Hematopoietic multipotent progenitor cell treated with erythropoietin and hydrocortisone succinate and interleukin-3 and kit ligand, for 4 days (in vitro differentiated cells): ENCODE measurements around the gene DDX20.
"Not testable (repeated sequence)": the region's sequence is repeated elsewhere in the genome, so short reads cannot be mapped to it uniquely, and the experiment has no call there.

Experiments used
- DNase-seq: peaks from one replicate; pipeline ENCODE4 v3.0.0-alpha.2; 2015

The DDX20 gene

DNA sequence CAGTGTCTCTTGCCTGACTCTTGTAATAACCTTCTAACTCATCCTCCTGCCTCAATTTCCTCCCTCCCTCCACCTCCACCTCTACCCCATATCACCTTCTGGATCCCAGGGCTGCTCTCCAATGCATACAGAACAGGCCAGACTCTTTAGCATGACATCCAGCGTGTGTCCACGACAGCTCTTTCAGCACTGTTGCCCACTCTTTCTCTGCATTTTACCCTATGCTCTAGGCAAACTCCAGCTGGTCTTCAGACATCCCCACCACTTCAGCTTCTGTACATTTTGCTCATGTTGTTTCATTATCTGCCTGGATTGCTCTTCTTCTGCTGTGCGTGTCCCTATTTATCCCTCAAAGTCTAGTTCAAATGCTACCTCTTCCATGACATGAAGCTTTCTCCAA, 21.3 kb upstream of the DDX20 start:
- no peak for DNase-seq

DNA sequence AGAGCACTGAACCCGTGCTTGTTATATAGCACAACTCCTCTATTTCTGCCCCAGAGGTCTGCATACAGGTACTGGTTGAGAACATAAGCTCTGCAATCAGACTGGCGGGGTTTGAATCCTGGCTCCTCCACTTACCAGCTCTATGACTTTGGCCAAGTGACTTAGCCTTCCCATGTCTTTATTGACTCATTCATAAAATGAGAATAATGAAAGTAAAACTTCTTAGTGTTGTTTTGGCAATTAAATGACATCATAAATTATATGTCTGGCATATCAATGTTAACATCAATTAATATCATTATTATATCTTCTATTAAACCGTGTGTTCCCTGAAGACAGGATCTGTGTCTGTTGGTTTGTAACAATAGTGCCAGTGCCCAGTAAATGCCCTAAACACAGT, 20.8 kb upstream of the DDX20 start:
- DNase-seq, result no peak

DNA sequence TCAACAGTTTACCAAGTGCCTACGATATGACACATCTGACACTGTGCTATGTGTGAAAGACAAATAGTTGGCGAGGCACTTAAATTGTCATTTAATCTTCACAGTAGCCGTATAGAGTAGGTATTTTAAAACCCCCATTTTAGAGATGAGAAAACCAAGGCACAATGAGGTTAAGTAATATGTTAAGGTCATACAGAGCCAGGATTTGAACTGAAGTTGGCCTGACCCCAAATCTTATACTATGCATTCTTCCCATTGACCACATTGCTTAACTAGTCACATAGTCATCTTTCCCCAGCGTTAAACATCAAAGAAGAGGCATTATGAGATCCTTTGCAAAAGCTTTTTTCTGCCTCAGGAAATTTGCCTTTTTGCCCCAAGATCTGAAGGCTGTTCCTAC, 20.4 kb upstream of the DDX20 start:
- no peak for DNase-seq

DNA sequence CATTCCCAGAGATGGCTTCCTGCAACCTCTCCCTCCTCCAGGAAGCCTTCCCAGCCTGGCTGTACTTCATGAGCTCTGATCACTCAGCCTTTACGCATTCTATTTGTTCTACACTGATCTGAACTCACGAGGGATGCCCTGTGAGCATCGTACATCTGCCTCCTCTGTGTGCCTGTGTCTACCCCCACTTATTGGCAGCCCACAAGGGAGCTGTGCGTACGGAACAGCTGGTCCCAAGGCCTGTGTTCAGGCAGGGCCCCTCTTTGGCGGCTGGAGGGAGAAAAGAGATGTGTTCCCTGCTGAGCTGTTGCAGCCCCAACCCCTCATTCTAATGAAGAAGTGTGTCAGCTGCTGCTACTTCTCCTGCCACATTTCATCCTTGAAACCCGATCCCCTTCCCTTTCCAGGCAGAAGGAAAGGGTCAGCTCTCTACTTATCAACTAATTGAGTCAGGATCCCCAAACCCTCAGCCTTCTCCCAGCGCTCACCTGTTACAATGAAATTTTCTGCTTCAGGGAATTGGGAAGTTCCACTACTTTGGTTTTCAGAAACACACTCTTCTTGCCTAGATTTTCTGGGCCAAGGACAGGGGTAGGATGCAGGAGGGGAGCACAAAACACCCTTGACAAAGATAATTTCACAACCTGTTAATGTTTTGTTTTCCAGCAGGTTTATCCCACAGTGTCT, 19.7 kb upstream of the DDX20 start:
- DNase-seq, result no peak

- no peak for DNase-seq
These were observed 19.0 kb upstream of the DDX20 start for GRCh38 chr1:111736548-111737215.

- no peak for DNase-seq
These were observed 18.2 kb upstream of the DDX20 start for GRCh38 chr1:111737216-111738132.

DNA sequence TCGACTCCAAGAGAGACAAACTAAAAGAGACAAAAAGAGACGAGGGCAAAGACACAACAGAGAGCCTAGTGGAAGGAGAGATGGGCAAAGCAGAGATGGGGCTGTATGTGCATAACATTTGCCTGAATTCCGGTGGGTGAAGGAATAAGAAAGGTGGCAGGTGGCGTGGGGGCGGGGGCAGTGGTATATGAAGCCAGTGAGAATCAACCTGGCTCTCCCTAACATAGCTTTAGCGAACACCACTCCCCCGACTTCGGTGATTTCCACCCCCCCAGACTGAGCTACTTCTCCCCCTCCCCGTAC, 17.6 kb upstream of the DDX20 start:
- DNase-seq, result no peak

- DNase-seq, result peak; percentile 72
These were observed 17.1 kb upstream of the DDX20 start for GRCh38 chr1:111738436-111739193.

GRCh38 chr1:111739194-111739924, 16.3 kb upstream of the DDX20 start, which contains the start of gene INKA2:
Gene INKA2, minus strand, starts transcription at chr1:111739395. Its CDS starts 153 bp downstream, at chr1:111739242.
- peak; percentile 94 for DNase-seq

- peak; percentile 71 for DNase-seq
These were observed 15.6 kb upstream of the DDX20 start for GRCh38 chr1:111739925-111740765.

DNA sequence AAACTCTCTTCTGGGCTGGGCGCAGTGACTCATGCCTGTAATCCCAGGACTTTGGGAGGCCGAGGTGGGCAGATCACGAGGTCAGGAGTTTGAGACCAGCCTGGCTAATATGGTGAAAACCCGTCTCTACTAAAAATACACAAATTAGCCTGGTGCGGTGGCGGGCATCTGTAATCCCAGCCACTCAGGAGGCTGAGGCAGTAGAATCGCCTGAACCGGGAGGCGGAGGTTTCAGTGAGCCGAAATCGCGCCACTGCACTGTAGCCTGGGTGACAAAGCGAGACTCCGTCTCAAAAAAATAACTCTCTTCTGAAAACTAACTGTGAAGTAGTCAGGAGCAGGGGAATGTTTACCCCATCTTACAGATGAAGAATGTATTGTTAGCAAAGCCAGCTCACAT, 13.4 kb upstream of the DDX20 start:
- not testable (repeated sequence) for DNase-seq

GRCh38 chr1:111742938-111743549, 12.7 kb upstream of the DDX20 start:
- DNase-seq, result no peak

DNA sequence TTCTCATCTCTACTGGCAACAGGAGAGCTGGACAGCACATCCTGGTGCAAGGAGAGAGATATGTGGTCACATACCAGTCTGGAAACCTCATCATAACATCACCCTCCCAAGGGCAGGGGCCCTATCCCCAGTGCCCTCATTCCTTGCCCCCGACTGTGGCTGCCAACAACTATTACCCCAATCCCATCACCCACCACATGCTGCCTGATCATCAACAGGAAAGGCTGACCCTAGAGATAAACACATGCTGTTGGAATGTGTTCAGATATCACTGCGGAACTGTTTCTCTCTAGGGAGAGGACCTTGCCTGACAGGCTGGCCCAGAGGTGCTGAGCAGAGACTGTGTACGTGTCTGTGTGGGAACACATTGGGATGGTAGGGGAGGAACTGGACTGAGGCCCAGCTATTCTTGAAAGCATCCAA, 12.0 kb upstream of the DDX20 start:
- DNase-seq, result peak; percentile 93

GRCh38 chr1:111745675-111746613, 9.8 kb upstream of the DDX20 start:
- peak; percentile 57 for DNase-seq

GRCh38 chr1:111746614-111746999, 9.1 kb upstream of the DDX20 start:
- no peak for DNase-seq

DNA sequence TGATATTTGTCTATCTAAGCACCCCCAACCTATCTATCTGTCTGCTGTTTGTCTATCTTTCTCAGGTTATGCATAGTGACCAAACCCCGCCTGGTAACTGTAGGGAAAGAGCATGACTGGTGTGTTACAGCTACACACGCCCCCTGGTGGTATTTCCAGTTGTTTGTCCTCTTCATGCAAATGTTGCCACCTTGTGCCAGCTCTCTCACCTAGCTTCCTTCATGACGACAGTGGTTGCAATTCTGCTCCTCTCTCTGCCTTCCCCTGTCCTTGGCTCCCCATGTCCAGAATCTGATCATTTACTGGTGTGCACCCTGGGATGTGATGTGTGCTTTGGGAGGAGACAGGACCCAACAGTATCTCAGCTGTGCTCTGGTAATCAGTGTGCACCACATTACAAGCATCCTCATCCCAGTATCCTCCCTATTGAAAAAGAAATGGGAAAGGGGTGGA, 8.4 kb upstream of the DDX20 start:
- DNase-seq, result peak; percentile 93

- no peak for DNase-seq
These were observed 7.8 kb upstream of the DDX20 start for GRCh38 chr1:111747947-111748346.

DNA sequence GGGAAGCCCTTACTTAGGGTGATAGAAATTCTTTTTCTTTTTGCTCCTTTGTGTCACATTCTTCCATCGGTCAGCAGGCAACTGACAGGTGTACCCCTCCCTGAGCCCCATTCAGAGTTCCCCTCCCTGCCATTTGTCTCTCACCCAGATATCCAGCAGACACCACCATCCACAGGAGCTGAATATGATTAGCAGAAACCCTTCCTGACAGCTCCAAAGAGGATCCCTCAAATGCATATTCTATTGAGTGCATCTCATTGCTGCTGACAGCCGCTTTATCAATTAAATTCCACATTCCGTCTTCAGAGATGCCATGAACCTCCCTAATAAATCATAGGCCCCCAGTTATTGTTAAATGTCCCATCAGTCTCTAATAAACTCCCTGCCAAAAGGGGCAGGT, 6.1 kb upstream of the DDX20 start:
- DNase-seq, result no peak

GRCh38 chr1:111750856-111751255, 4.8 kb upstream of the DDX20 start:
- no peak for DNase-seq
